Daoy (cell line): ENCODE measurements around the gene HOOK1. TPM values are rescaled to one million over a fixed set of nuclear protein-coding genes. Genes with fewer than 3 reads are reported as not detected.
A peak's percentile ranks its signal among the peaks of the same experiment; 100 is the strongest.
"Not testable (repeated sequence)": the region's sequence is repeated elsewhere in the genome, so short reads cannot be mapped to it uniquely, and the experiment has no call there.

Experiments used
- DNase-seq: peaks from one replicate; pipeline ENCODE4 v3.0.0-alpha.2; 2015; ENCODE audit warnings: low read depth
- total RNA-seq: library from RNA; depleted of rRNA; stranded (reverse); fragments of >200 nt; shearing (Covaris generic); gene quantifications from 2 replicates; pipeline ENCODE4 v1.2.3, GENCODE V29; 2014

HOOK1 gene
- total RNA-seq, 1 experiment from 2014 or later, result 1.1 TPM

GRCh38 chr1:59819566-59820438 is 5.1 kb downstream of the HOOK1 start:
- no peak for DNase-seq

GRCh38 chr1:59827055-59827643 is 12.4 kb downstream of the HOOK1 start:
- DNase-seq, result no peak

- no peak for DNase-seq
Measured at GRCh38 chr1:59828160-59828559, 13.4 kb downstream of the HOOK1 start.

GRCh38 chr1:59831529-59831928 is 16.8 kb downstream of the HOOK1 start:
- peak; percentile 15 for DNase-seq

GRCh38 chr1:59833022-59833421 is 18.3 kb downstream of the HOOK1 start:
- DNase-seq, result no peak

GRCh38 chr1:59833991-59834390 is 19.2 kb downstream of the HOOK1 start:
- no peak for DNase-seq

- not testable (repeated sequence) for DNase-seq
Measured at GRCh38 chr1:59837857-59838256, 23.1 kb downstream of the HOOK1 start.

- DNase-seq, result no peak
Measured at GRCh38 chr1:59845091-59845490, 30.3 kb downstream of the HOOK1 start.

- DNase-seq, result no peak
Measured at GRCh38 chr1:59846209-59846894, 31.6 kb downstream of the HOOK1 start.

- no peak for DNase-seq
Measured at GRCh38 chr1:59846895-59847282, 32.1 kb downstream of the HOOK1 start.

- no peak for DNase-seq
Measured at GRCh38 chr1:59852117-59852516, 37.4 kb downstream of the HOOK1 start.

GRCh38 chr1:59855297-59855696 is 40.5 kb downstream of the HOOK1 start:
- not testable (repeated sequence) for DNase-seq

- no peak for DNase-seq
Measured at GRCh38 chr1:59856725-59857338, 42.1 kb downstream of the HOOK1 start.

GRCh38 chr1:59857679-59858354 is 43.1 kb downstream of the HOOK1 start:
- no peak for DNase-seq

- no peak for DNase-seq
Measured at GRCh38 chr1:59866462-59866861, 51.7 kb downstream of the HOOK1 start.

GRCh38 chr1:59871746-59872145 is 57.0 kb downstream of the HOOK1 start:
- DNase-seq, result no peak

GRCh38 chr1:59877108-59877682 is 62.4 kb downstream of the HOOK1 start:
- no peak for DNase-seq

- DNase-seq, result no peak
Measured at GRCh38 chr1:59878370-59878769, 63.6 kb downstream of the HOOK1 start.

- DNase-seq, result peak; percentile 78
Measured at GRCh38 chr1:59879574-59879973, 64.8 kb downstream of the HOOK1 start.

GRCh38 chr1:59879996-59880505 is 65.3 kb downstream of the HOOK1 start:
- peak; percentile 9 for DNase-seq

GRCh38 chr1:59880735-59881134 is 66.0 kb downstream of the HOOK1 start:
- no peak for DNase-seq
